Peyer's patch (tissue), 4 donors: ENCODE measurements around the gene TRIM67.

ENCODE experiments used
- POLR2A ChIP-seq, 2 donors: fragments of 450-650 bp; IDR thresholded peaks; one replicate each; pipeline ENCODE4 v1.5.1; 2017; ENCODE audit warnings: antibody characterized with exemption in 2 of 2, mild to moderate bottlenecking in 2 of 2, moderate library complexity in 2 of 2
- TF ChIP-seq, protein P1 (sequence below), 6 experiments: fragments of 450-650 bp in 4 of 6; fragments of 200-600 bp in 2 of 6; sonication (generic) in 1 of 6; IDR thresholded peaks; one replicate each; pipeline ENCODE4 v1.5.1; 2017 to 2019; ENCODE audit warnings: antibody characterized with exemption in 6 of 6, mild to moderate bottlenecking in 3 of 6, moderate library complexity in 1 of 6

DNA sequence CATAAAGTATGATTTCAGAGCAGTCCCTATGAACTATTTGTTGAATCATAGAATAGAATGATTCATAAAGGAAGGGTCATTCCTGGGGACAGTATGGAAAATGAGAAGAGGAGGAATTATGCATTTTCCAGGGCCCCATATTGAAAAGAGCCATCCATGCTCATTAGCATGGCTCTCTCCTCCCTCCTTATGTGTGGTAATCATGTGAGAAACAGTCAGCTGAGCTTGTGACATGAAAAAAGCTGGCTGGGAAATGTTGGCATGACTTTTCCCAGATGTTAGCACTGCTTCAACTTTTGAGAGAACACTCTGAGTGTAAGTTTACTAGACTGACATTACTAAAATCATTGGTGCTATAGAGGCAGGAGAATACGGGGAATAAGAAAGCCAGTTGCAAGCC is 16.1 kb downstream of the TRIM67 start:
- no peak for TF ChIP-seq POLR2A (IDR thresholded peaks at IDR 0.05)
- TF ChIP-seq, protein P1, sequence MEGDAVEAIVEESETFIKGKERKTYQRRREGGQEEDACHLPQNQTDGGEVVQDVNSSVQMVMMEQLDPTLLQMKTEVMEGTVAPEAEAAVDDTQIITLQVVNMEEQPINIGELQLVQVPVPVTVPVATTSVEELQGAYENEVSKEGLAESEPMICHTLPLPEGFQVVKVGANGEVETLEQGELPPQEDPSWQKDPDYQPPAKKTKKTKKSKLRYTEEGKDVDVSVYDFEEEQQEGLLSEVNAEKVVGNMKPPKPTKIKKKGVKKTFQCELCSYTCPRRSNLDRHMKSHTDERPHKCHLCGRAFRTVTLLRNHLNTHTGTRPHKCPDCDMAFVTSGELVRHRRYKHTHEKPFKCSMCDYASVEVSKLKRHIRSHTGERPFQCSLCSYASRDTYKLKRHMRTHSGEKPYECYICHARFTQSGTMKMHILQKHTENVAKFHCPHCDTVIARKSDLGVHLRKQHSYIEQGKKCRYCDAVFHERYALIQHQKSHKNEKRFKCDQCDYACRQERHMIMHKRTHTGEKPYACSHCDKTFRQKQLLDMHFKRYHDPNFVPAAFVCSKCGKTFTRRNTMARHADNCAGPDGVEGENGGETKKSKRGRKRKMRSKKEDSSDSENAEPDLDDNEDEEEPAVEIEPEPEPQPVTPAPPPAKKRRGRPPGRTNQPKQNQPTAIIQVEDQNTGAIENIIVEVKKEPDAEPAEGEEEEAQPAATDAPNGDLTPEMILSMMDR (IDR thresholded peaks at IDR 0.05) = no peak
